Type B pancreatic cell (in vitro differentiated cells): ENCODE measurements around the gene B3GNT3. TPM values are rescaled to one million over a fixed set of nuclear protein-coding genes. Genes with fewer than 3 reads are reported as not detected.

Source experiments
- DNase-seq: peaks from one replicate; pipeline ENCODE4 v3.0.0; 2021; ENCODE audit warnings: mixed read lengths; ENCODE audit not compliant: unreplicated experiment; ENCODE audit errors: extremely low spot score
- H3K27ac Mint-ChIP-seq: 2 replicates; pipeline ENCODE4 v1.8.0; 2021; ENCODE audit warnings: mild to moderate bottlenecking, mixed read lengths
- H3K27me3 Mint-ChIP-seq: 2 replicates; pipeline ENCODE4 v1.8.0; 2021; ENCODE audit warnings: mixed read lengths
- H3K36me3 Mint-ChIP-seq: 2 replicates; pipeline ENCODE4 v1.8.0; 2021; ENCODE audit warnings: mixed read lengths
- H3K4me1 Mint-ChIP-seq: one replicate; pipeline ENCODE4 v1.8.0; 2021; ENCODE audit warnings: mixed read lengths; ENCODE audit not compliant: unreplicated experiment
- H3K4me3 Mint-ChIP-seq: 2 replicates; pipeline ENCODE4 v1.8.0; 2021; ENCODE audit warnings: mild to moderate bottlenecking, mixed read lengths
- H3K9me3 Mint-ChIP-seq: 2 replicates; pipeline ENCODE4 v1.8.0; 2021; ENCODE audit warnings: mixed read lengths
- total RNA-seq: library from RNA; stranded (reverse); gene quantifications from 2 replicates; pipeline ENCODE4 v1.2.1, GENCODE V29; 2021; ENCODE audit warnings: low replicate concordance
- TF ChIP-seq, protein P1 (sequence below): fragments of 200-600 bp; sonication (generic); conservative IDR thresholded peaks from 2 replicates; pipeline ENCODE4 v1.5.0; 2021; ENCODE audit warnings: antibody characterized with exemption, mild to moderate bottlenecking

B3GNT3 gene
- total RNA-seq, 1 donor from 2014 or later = 12.3 TPM

DNA sequence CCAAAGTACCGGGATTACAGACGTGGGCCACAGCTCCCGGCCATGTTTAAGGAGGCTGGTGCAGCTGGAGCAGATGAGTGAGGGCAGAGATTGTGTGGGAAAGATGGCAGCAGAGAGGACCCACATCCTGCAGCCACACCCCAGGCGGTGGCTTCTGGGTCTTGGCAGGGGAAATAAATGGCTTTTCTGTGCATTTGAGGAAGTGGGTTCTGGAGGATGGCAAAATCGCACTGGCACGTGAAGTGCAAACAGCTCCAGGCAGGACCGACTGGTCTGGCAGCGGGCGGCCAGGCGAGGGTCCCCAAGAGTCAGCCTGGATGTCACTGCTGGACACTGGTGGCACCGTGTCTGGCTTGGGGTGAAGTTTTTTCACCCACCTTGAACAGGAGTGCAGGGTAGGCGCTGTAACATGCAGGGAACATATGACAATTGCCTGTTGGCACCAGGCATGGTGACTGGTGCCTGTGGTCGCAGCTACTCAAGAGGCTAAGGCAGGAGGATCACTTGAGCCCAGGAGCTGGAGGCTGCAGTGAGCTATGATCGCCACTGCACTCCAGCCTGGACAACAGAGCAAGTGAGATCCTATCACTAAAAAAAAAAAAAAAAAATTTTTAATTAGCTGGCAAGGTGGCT lies 8.4 kb downstream of the B3GNT3 start:
- DNase-seq = no peak
- H3K9me3 Mint-ChIP-seq = no peaks in the 10 kb centered on the region
- H3K27me3 Mint-ChIP-seq = peaks cover 21% of the 10 kb centered on the region
- no peak overlapping the region for H3K27ac Mint-ChIP-seq
- TF ChIP-seq, protein P1, sequence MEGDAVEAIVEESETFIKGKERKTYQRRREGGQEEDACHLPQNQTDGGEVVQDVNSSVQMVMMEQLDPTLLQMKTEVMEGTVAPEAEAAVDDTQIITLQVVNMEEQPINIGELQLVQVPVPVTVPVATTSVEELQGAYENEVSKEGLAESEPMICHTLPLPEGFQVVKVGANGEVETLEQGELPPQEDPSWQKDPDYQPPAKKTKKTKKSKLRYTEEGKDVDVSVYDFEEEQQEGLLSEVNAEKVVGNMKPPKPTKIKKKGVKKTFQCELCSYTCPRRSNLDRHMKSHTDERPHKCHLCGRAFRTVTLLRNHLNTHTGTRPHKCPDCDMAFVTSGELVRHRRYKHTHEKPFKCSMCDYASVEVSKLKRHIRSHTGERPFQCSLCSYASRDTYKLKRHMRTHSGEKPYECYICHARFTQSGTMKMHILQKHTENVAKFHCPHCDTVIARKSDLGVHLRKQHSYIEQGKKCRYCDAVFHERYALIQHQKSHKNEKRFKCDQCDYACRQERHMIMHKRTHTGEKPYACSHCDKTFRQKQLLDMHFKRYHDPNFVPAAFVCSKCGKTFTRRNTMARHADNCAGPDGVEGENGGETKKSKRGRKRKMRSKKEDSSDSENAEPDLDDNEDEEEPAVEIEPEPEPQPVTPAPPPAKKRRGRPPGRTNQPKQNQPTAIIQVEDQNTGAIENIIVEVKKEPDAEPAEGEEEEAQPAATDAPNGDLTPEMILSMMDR = no peak
- no peaks in the 10 kb centered on the region for H3K36me3 Mint-ChIP-seq
- no peak overlapping the region for H3K4me3 Mint-ChIP-seq
- no peaks in the 10 kb centered on the region for H3K4me1 Mint-ChIP-seq

DNA sequence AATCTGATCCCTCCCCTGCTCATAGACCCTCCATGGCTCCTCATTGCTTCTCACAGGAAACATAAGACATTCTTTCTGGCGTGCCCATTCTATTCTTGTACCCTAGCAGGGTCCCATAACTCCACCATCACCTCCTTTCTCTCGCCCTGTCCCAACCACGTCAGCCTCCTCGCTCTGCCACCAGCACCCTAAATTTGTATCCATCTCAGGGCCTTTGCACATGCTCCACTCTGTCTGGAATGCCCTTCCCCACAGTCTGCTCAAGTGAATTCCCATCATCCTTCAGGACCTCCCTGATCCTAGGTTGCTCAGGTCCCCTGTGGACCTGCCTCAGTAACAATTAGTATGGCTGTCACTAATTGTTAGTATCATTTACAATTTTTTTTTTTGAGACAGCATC lies 10.5 kb downstream of the B3GNT3 start:
- Mint-ChIP-seq H3K36me3 (no peaks in the 10 kb centered on the region), H3K27me3 (peaks cover 16% of the 10 kb centered on the region), H3K9me3 (no peaks in the 10 kb centered on the region), H3K27ac (no peak overlapping the region), H3K4me1 (no peaks in the 10 kb centered on the region), H3K4me3 (no peak overlapping the region)
- no peak for DNase-seq
- TF ChIP-seq, protein P1 = no peak

DNA sequence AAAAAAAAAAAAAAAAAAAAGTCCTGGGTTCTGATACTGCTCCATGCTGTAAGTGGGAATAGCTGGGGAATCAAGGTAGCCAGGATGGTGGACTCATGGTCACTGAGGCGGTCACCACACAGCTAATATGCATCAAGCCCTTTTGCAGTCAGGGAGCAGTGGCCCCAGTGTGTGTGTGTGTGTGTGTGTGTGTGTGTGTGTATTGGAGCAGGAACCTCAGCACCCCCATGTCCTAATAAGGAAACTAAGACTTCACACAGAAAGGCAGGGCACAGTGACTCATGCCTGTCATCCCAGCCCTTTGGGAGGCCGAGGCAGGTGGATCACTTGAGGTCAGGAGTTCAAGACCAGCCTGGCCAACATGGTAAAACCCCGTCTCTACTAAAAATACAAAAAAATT lies 12.0 kb downstream of the B3GNT3 start:
- H3K36me3 Mint-ChIP-seq = no peaks in the 10 kb centered on the region
- no peak overlapping the region for H3K4me3 Mint-ChIP-seq
- H3K27ac Mint-ChIP-seq = no peak overlapping the region
- peaks cover 12% of the 10 kb centered on the region for H3K27me3 Mint-ChIP-seq
- H3K9me3 Mint-ChIP-seq = no peaks in the 10 kb centered on the region
- TF ChIP-seq, protein P1 = no peak
- H3K4me1 Mint-ChIP-seq = no peaks in the 10 kb centered on the region
- DNase-seq = no peak

DNA sequence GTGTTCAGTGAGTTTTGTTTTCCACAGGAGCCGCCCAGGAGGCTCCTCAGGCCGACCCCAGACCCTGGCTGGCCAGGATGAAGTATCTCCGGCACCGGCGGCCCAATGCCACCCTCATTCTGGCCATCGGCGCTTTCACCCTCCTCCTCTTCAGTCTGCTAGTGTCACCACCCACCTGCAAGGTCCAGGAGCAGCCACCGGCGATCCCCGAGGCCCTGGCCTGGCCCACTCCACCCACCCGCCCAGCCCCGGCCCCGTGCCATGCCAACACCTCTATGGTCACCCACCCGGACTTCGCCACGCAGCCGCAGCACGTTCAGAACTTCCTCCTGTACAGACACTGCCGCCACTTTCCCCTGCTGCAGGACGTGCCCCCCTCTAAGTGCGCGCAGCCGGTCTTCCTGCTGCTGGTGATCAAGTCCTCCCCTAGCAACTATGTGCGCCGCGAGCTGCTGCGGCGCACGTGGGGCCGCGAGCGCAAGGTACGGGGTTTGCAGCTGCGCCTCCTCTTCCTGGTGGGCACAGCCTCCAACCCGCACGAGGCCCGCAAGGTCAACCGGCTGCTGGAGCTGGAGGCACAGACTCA lies 12.9 kb downstream of the B3GNT3 start:
- H3K27me3 Mint-ChIP-seq = peaks cover 13% of the 10 kb centered on the region

DNA sequence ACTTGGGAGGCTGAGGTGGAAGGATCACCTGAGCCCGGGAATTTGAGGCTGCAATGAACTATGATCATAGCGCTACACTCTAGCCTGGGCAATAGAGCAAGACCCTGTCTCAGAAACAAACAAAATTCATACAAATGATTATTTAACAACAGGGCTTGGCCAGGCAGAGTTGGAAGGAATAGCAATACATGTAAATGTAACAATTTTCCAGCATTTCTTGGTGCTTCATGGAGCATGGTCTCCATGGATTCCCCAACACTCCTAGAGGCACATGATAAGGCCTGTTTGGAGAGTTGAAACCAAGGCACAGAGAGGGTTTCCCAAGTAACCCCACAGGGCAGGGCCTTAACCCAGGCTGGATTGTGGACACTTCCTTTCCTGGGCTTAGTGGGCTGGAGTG lies 16.2 kb downstream of the B3GNT3 start:
- no peak for DNase-seq
- H3K4me3 Mint-ChIP-seq = no peak overlapping the region
- H3K36me3 Mint-ChIP-seq = no peaks in the 10 kb centered on the region
- H3K4me1 Mint-ChIP-seq = no peaks in the 10 kb centered on the region
- TF ChIP-seq, protein P1 = no peak
- no peaks in the 10 kb centered on the region for H3K9me3 Mint-ChIP-seq
- no peak overlapping the region for H3K27ac Mint-ChIP-seq
- peaks cover 11% of the 10 kb centered on the region for H3K27me3 Mint-ChIP-seq

More for the DNA sequence above, 12.9 kb downstream of the B3GNT3 start:
- TF ChIP-seq, protein P1 = no peak
- no peak for DNase-seq
- Mint-ChIP-seq H3K36me3 (no peaks in the 10 kb centered on the region), H3K4me3 (no peak overlapping the region), H3K9me3 (no peaks in the 10 kb centered on the region), H3K4me1 (no peaks in the 10 kb centered on the region), H3K27ac (no peak overlapping the region)
